Neural cell (in vitro differentiated cells): ENCODE results near the gene ERC2.

Experiments used
- EP300 ChIP-seq: fragments of 450-650 bp; conservative IDR thresholded peaks from 2 replicates; pipeline ENCODE4 v1.6.1; 2014; ENCODE audit warnings: antibody characterized with exemption, mild to moderate bottlenecking, moderate library complexity; ENCODE audit not compliant: poor library complexity, severe bottlenecking
- EZH2 ChIP-seq: fragments of 200-600, 300-800 bp; shearing (Covaris generic), sonication (generic); IDR thresholded peaks from 2 replicates; pipeline ENCODE4 v1.6.1; 2014; ENCODE audit warnings: antibody characterized with exemption, low read length, borderline replicate concordance, mild to moderate bottlenecking; ENCODE audit not compliant: insufficient read depth, poor library complexity, severe bottlenecking
- MXI1 ChIP-seq: fragments of 450-650 bp; conservative IDR thresholded peaks from 2 replicates; pipeline ENCODE4 v1.6.1; 2014; ENCODE audit warnings: antibody characterized with exemption, mild to moderate bottlenecking; ENCODE audit not compliant: poor library complexity, severe bottlenecking
- POLR2AphosphoS5 ChIP-seq: IDR thresholded peaks from 2 replicates; pipeline ENCODE4 v1.6.1; 2012
- RAD21 ChIP-seq: fragments of 450-650 bp; conservative IDR thresholded peaks from 2 replicates; pipeline ENCODE4 v1.6.1; 2014; ENCODE audit warnings: antibody characterized with exemption, mild to moderate bottlenecking, moderate library complexity
- TAF1 ChIP-seq: IDR thresholded peaks from 2 replicates; pipeline ENCODE4 v1.6.1; 2012; ENCODE audit warnings: low read depth
- TF ChIP-seq, protein P1 (sequence below): IDR thresholded peaks from 2 replicates; pipeline ENCODE4 v1.6.1; 2012; ENCODE audit warnings: borderline replicate concordance
- TF ChIP-seq, protein P2 (sequence below): fragments of 450-650 bp; IDR thresholded peaks from 2 replicates; pipeline ENCODE4 v1.5.1; 2014; ENCODE audit warnings: antibody characterized with exemption, mild to moderate bottlenecking, moderate library complexity; ENCODE audit not compliant: poor library complexity, severe bottlenecking

DNA sequence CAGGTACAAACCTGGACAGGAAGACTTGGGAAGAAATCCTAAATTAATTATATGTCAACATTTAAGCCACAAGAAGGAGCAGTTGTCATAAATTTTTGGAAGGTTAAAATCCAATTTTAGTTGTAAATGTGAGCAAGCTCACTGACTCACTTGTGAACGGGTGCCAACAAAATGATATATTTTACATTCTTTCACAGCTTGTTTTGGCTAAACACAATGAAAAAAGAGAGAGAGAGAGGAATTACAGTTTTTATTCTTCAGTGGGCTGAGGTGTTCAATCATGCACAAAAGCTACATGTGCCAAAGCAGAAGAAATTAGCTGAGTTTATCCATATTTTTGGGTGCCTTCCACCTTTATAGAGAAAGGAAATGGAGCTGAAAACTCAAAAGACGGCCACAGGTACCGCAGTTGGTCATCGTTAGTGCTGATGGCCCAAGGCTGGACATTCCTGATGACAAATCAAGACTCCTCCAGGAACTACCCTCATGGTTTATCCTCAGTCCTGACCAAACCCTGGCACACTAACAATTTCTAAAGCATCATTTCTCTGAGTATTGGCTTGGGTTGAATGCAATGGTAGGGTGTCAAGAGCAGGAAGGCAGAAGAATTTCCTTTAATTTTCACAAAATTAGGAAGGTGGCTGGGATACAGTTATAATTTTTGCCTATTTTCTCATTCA lies 943.6 kb downstream of the ERC2 start:
- TF ChIP-seq TAF1 (no peak), EZH2 (no peak), EP300 (no peak), RAD21 (no peak), MXI1 (no peak), POLR2AphosphoS5 (no peak)
- TF ChIP-seq, protein P1, sequence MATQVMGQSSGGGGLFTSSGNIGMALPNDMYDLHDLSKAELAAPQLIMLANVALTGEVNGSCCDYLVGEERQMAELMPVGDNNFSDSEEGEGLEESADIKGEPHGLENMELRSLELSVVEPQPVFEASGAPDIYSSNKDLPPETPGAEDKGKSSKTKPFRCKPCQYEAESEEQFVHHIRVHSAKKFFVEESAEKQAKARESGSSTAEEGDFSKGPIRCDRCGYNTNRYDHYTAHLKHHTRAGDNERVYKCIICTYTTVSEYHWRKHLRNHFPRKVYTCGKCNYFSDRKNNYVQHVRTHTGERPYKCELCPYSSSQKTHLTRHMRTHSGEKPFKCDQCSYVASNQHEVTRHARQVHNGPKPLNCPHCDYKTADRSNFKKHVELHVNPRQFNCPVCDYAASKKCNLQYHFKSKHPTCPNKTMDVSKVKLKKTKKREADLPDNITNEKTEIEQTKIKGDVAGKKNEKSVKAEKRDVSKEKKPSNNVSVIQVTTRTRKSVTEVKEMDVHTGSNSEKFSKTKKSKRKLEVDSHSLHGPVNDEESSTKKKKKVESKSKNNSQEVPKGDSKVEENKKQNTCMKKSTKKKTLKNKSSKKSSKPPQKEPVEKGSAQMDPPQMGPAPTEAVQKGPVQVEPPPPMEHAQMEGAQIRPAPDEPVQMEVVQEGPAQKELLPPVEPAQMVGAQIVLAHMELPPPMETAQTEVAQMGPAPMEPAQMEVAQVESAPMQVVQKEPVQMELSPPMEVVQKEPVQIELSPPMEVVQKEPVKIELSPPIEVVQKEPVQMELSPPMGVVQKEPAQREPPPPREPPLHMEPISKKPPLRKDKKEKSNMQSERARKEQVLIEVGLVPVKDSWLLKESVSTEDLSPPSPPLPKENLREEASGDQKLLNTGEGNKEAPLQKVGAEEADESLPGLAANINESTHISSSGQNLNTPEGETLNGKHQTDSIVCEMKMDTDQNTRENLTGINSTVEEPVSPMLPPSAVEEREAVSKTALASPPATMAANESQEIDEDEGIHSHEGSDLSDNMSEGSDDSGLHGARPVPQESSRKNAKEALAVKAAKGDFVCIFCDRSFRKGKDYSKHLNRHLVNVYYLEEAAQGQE = no peak
- TF ChIP-seq, protein P2, sequence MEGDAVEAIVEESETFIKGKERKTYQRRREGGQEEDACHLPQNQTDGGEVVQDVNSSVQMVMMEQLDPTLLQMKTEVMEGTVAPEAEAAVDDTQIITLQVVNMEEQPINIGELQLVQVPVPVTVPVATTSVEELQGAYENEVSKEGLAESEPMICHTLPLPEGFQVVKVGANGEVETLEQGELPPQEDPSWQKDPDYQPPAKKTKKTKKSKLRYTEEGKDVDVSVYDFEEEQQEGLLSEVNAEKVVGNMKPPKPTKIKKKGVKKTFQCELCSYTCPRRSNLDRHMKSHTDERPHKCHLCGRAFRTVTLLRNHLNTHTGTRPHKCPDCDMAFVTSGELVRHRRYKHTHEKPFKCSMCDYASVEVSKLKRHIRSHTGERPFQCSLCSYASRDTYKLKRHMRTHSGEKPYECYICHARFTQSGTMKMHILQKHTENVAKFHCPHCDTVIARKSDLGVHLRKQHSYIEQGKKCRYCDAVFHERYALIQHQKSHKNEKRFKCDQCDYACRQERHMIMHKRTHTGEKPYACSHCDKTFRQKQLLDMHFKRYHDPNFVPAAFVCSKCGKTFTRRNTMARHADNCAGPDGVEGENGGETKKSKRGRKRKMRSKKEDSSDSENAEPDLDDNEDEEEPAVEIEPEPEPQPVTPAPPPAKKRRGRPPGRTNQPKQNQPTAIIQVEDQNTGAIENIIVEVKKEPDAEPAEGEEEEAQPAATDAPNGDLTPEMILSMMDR = no peak
